VCaP (cell line): ENCODE measurements around the gene PXT1.
A peak's percentile ranks its signal among the peaks of the same experiment; 100 is the strongest.
"Not testable (repeated sequence)": the region's sequence is repeated elsewhere in the genome, so short reads cannot be mapped to it uniquely, and the experiment has no call there.

ENCODE experiments used
- H3K27ac ChIP-seq: fragments of 450-650 bp; 2 replicates; pipeline ENCODE4 v1.5.1; 2017
- TF ChIP-seq, protein P1 (sequence below): fragments of 450-650 bp; conservative IDR thresholded peaks from 2 replicates; pipeline ENCODE4 v1.5.1; 2017; ENCODE audit warnings: mild to moderate bottlenecking, moderate library complexity

PXT1 gene

DNA sequence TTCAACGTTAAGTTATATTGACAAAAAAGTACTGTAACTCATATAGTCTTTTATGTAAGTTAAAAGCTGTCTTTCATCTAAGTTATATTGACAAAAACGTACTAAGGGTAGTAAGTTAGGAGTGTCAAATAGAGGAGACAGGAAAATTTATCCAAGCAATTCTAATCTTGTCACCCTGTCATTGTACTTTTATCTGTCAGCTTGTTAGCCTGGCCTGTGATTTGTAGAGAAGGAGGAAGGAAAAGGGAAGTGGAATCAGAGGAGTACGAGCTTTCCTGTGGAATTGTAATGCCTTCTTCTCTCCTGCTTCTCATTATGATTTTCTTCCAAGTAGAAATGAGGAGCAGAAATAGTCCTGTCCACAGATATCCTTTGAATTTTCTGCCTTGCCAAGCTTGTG is 19.0 kb upstream of the PXT1 start:
- H3K27ac ChIP-seq, result no peak overlapping the region

DNA sequence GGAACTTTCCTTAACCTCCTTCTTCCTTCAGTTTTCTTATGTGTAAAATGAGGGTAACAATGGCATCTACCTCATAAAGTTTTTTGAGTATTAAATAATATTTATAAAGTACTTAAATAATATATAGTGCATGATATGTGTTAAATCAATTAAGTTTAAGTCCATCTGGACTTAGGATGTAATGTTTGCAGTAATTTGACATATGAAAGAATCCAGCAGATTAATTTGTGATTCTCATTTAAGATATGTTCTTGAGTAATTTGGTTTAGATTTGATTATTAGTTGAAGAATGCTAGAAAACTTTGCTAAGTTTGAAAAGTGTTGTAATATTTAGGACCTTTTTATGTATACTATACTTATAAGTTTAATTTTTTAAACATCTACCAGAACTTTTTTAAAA is 18.3 kb upstream of the PXT1 start:
- TF ChIP-seq, protein P1, sequence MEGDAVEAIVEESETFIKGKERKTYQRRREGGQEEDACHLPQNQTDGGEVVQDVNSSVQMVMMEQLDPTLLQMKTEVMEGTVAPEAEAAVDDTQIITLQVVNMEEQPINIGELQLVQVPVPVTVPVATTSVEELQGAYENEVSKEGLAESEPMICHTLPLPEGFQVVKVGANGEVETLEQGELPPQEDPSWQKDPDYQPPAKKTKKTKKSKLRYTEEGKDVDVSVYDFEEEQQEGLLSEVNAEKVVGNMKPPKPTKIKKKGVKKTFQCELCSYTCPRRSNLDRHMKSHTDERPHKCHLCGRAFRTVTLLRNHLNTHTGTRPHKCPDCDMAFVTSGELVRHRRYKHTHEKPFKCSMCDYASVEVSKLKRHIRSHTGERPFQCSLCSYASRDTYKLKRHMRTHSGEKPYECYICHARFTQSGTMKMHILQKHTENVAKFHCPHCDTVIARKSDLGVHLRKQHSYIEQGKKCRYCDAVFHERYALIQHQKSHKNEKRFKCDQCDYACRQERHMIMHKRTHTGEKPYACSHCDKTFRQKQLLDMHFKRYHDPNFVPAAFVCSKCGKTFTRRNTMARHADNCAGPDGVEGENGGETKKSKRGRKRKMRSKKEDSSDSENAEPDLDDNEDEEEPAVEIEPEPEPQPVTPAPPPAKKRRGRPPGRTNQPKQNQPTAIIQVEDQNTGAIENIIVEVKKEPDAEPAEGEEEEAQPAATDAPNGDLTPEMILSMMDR, result no peak
- no peak overlapping the region for H3K27ac ChIP-seq

More for the DNA sequence above, 19.0 kb upstream of the PXT1 start:
- TF ChIP-seq, protein P1, result no peak

DNA sequence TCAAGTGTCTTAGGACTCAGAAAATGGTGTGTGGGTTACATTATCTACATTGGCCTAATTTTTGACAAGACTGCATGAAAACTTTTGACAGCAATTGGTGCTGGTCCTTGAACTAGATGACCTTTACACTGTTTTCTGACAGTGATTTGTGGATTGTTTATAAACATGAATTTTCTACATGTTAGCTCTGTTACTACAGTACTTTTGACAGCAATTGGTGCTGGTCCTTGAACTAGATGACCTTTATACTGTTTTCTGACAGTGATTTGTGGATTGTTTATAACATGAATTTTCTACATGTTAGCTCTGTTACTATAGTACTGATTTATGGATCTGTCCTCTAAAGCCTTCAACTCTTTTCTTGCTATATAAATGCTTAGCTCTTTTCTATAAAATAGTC is 16.8 kb upstream of the PXT1 start:
- H3K27ac ChIP-seq, result no peak overlapping the region
- TF ChIP-seq, protein P1, result no peak

DNA sequence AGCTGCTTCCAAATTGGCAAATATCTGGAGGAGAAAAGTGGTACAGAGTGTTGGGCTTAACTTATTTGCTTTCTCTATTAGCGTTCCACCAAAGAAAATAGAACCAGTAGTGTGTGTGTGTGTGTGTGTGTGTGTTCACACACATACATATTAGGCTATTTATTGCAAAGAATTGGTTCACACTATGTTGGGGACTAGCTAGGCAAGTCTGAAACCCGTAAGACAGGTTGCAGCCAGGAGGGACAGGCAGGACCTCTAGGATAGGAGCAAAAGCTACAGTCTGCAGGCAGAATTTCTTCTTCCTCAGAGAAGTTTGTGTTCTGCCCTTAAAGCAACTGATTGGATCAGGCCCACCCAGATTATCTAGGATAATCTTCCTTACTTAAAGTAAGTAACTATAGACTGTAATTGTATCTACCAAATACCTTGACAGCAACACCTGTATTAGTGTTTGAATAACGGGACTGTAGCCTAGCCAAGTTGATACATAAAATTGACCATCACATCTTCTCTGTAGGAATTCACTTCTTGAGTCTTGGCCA is 12.9 kb upstream of the PXT1 start:
- TF ChIP-seq, protein P1, result no peak
- H3K27ac ChIP-seq, result peak overlapping the region; percentile 66

DNA sequence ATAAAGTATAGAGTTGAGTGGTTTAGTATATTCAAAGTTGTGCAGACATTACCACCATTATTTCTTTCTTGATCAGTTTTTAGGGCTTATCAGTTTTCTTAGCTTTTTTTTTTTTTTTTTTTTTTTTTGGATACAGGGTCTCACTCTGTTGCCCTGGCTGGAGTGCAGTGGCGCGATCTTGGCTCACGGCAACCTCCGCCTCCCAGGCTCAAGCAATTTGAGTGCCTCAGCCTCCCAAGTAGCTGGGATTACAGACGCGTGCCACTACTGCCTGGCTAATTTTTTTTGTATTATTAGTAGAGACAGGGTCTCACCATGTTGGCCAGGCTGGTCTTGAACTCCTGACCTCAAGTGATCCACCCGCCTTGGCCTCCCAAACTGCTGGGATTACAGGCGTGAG is 10.2 kb upstream of the PXT1 start:
- H3K27ac ChIP-seq, result not testable (repeated sequence)

DNA sequence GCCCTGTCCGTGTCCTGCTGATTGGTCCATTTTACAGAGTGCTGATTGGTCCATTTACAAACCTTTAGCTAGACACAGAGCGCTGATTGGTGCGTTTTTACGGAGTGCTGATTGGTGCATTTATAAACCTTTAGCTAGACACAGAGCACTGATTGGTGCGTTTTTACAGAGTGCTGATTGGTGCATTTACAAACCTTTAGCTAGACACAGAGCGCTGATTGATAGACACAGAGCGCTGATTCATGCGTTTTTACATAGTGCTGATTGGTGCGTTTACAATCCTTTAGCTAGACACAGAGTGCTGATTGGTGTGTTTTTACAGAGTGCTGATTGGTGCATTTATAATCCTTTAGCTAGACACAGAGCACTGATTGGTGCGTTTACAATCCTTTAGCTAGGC is 6.5 kb upstream of the PXT1 start:
- not testable (repeated sequence) for H3K27ac ChIP-seq

DNA sequence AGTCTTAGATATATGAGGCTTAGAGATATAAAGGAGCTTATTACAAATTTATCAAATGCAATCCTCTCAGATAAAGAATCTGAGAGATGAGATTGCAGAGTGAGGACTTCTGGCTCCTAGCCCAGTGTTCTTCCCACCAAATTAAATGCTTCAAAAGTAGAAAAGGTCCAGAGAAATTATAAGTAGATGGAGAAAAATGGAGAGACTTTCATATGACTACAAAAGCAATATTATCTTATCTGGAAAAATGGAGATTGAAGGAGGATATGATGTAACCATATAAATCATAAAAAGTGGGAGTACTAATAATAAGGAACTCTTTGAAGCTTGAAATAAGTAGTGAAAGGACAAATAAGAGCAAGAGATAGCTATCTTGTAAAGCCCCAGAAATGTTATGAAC is 3.0 kb upstream of the PXT1 start:
- TF ChIP-seq, protein P1, result no peak
- peak overlapping the region; percentile 96 for H3K27ac ChIP-seq

DNA sequence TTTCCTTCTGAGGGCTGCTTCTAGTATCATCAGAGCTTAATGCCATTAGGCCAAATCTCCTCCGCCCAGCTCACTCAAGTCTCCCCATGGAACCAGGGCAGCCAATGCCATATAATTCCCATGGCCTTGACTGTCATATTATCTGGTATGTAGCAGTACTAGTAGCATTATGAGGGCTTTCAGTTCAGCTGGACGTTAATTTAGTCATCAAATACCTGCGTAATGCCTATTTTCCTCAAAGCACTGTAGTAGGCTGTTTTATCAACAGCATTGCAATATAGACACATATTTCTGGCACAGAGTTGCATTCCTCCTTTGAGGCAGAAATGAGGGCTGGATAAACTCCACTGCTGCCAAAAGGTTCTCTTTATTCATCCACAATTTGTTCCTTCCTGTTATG is 1.8 kb upstream of the PXT1 start:
- TF ChIP-seq, protein P1, result no peak
- H3K27ac ChIP-seq, result peak overlapping the region; percentile 96
